SK-N-SH (cell line): ENCODE measurements around the gene TBX6. TPM values are rescaled to one million over a fixed set of nuclear protein-coding genes. Genes with fewer than 3 reads are reported as not detected.

Source experiments
- CTCF ChIA-PET: fragments of 300-600, 350-600 bp; formaldehyde crosslinking; extraction: SDS; loops from one replicate; lab custom pipeline; 2021; lab: Yijun Ruan, JAX
- POLR2A ChIA-PET: fragments of 350-600 bp; sonication (Branson Sonifier 250); formaldehyde crosslinking; extraction: SDS; loops from one replicate; lab custom pipeline; 2020; ENCODE audit warnings: antibody characterized with exemption, inconsistent platforms; lab: Yijun Ruan, JAX
- DNase-seq: peaks from one replicate; pipeline ENCODE4 v3.0.0; 2012
- H2AFZ ChIP-seq: fragments of 200-600 bp; sonication (generic); 2 replicates; pipeline ENCODE4 v1.8.1; 2016; ENCODE audit warnings: antibody characterized with exemption, mild to moderate bottlenecking, low read depth
- H3F3A ChIP-seq: fragments of 200-600 bp; sonication (generic); replicated peaks from 2 replicates; pipeline ENCODE3; 2016; ENCODE audit warnings: antibody characterized with exemption, mild to moderate bottlenecking; ENCODE audit not compliant: insufficient read depth
- H3K27ac ChIP-seq, 2 experiments: fragments of 200-500 bp in 1 of 2; fragments of 200-600 bp in 1 of 2; sonication (Bioruptor generic) in 1 of 2; sonication (generic), shearing (Covaris generic) in 1 of 2; 2 replicates each; pipeline versions ENCODE4 v1.5.1 to v1.6.1; 2014 to 2016; ENCODE audit warnings: low read depth in 2 of 2, inconsistent platforms in 1 of 2, low read length in 1 of 2, mild to moderate bottlenecking in 1 of 2, mixed read lengths in 1 of 2
- H3K27me3 ChIP-seq: fragments of 200-600 bp; sonication (generic), shearing (Covaris generic); 2 replicates; pipeline ENCODE4 v1.6.1; 2016; ENCODE audit warnings: mixed run types; ENCODE audit not compliant: insufficient read depth
- H3K36me3 ChIP-seq, 2 experiments: fragments of 200-500 bp in 1 of 2; fragments of 200-600 bp in 1 of 2; sonication (Bioruptor generic) in 1 of 2; sonication (generic) in 1 of 2; replicated peaks in 1 of 2; 2 replicates each; pipeline versions ENCODE3 to v1.5.1; 2014 to 2016; ENCODE audit warnings: low read length in 1 of 2, mild to moderate bottlenecking in 1 of 2; ENCODE audit not compliant: insufficient read depth in 2 of 2, control insufficient read depth in 1 of 2
- H3K4me1 ChIP-seq, 2 experiments: fragments of 200-500 bp in 1 of 2; fragments of 200-600 bp in 1 of 2; sonication (Bioruptor generic) in 1 of 2; sonication (generic), shearing (Covaris generic) in 1 of 2; 2 replicates each; pipeline versions ENCODE4 v1.5.1 to v1.6.1; 2014 to 2016; ENCODE audit warnings: low read depth in 1 of 2, low read length in 1 of 2, mixed run types in 1 of 2; ENCODE audit not compliant: insufficient read depth in 2 of 2, control insufficient read depth in 1 of 2
- H3K4me2 ChIP-seq: fragments of 200-600 bp; sonication (generic), shearing (Covaris generic); 2 replicates; pipeline ENCODE4 v1.6.1; 2017; ENCODE audit warnings: mixed run types
- H3K4me3 ChIP-seq, 2 experiments: fragments of 200-500 bp in 1 of 2; fragments of 200-600 bp in 1 of 2; sonication (Bioruptor generic) in 1 of 2; sonication (generic), shearing (Covaris generic) in 1 of 2; 2 replicates each; pipeline versions ENCODE4 v1.5.1 to v1.8.1; 2014 to 2016; ENCODE audit warnings: low read depth in 2 of 2, inconsistent platforms in 1 of 2, low read length in 1 of 2, mild to moderate bottlenecking in 1 of 2, mixed read lengths in 1 of 2, moderate library complexity in 1 of 2
- H3K79me2 ChIP-seq: fragments of 200-600 bp; sonication (generic); 2 replicates; pipeline ENCODE4 v1.8.1; 2017; ENCODE audit warnings: mild to moderate bottlenecking; ENCODE audit not compliant: insufficient read depth
- H3K9ac ChIP-seq: fragments of 200-600 bp; sonication (generic); 2 replicates; pipeline ENCODE4 v1.6.1; 2017; ENCODE audit warnings: mixed run types
- H3K9me2 ChIP-seq: fragments of 200-600 bp; sonication (generic); 2 replicates; pipeline ENCODE4 v1.6.1; 2017; ENCODE audit warnings: mixed run types
- H3K9me3 ChIP-seq: fragments of 200-600 bp; sonication (generic); 2 replicates; pipeline ENCODE4 v1.6.1; 2017; ENCODE audit warnings: mixed run types, mild to moderate bottlenecking, moderate library complexity
- H4K20me1 ChIP-seq: fragments of 200-600 bp; sonication (generic); 2 replicates; pipeline ENCODE4 v1.6.1; 2017; ENCODE audit warnings: mild to moderate bottlenecking, mixed run types; ENCODE audit not compliant: insufficient read depth
- CHD2 ChIP-seq: fragments of 150-350 bp; IDR thresholded peaks from 2 replicates; pipeline ENCODE4 v1.6.1; 2018; ENCODE audit warnings: low read length; ENCODE audit not compliant: partially characterized antibody
- CTCF ChIP-seq: fragments of 200-600 bp; sonication (generic); IDR thresholded peaks from 2 replicates; pipeline ENCODE4 v1.6.1; 2017; ENCODE audit warnings: antibody characterized with exemption, mild to moderate bottlenecking, moderate library complexity
- ELF1 ChIP-seq: IDR thresholded peaks from 2 replicates; pipeline ENCODE4 v1.4.0; 2012
- EZH2phosphoT487 ChIP-seq: fragments of 200-600 bp; sonication (generic); IDR thresholded peaks from 2 replicates; pipeline ENCODE4 v1.6.1; 2017; ENCODE audit warnings: low read depth, mixed run types, mild to moderate bottlenecking, antibody characterized with exemption, moderate library complexity, borderline replicate concordance
- FOXJ3 ChIP-seq: sonication (generic); formaldehyde crosslinking; IDR thresholded peaks from 2 replicates; pipeline ENCODE4 v1.5.1; 2020; ENCODE audit warnings: mild to moderate bottlenecking, missing genetic modification reagents
- FOXM1 ChIP-seq: IDR thresholded peaks from 2 replicates; pipeline ENCODE4 v1.4.0; 2012; ENCODE audit warnings: low read depth, mild to moderate bottlenecking
- GATA2 ChIP-seq: sonication (generic); formaldehyde crosslinking; IDR thresholded peaks from 2 replicates; pipeline ENCODE4 v1.5.0; 2020; ENCODE audit warnings: mild to moderate bottlenecking, missing genetic modification reagents
- IRF3 ChIP-seq: fragments of 150-350 bp; IDR thresholded peaks from 2 replicates; pipeline ENCODE4 v1.6.1; 2016; ENCODE audit warnings: mild to moderate bottlenecking, low read depth, low read length
- MAX ChIP-seq: IDR thresholded peaks from 2 replicates; pipeline ENCODE4 v1.4.0; 2012; ENCODE audit warnings: low read depth
- MEF2A ChIP-seq: IDR thresholded peaks from 2 replicates; pipeline ENCODE4 v1.4.0; 2012; ENCODE audit warnings: low read depth, borderline replicate concordance
- NRF1 ChIP-seq: IDR thresholded peaks from 2 replicates; pipeline ENCODE4 v1.6.1; 2012; ENCODE audit warnings: low read depth, mild to moderate bottlenecking, low read length
- POLR2AphosphoS5 ChIP-seq: IDR thresholded peaks from 2 replicates; pipeline ENCODE4 v1.6.1; 2012; ENCODE audit warnings: low read depth, low read length
- RAD21 ChIP-seq: IDR thresholded peaks from 2 replicates; pipeline ENCODE4 v1.6.1; 2012; ENCODE audit warnings: mild to moderate bottlenecking, low read length
- RCOR1 ChIP-seq: fragments of 150-350 bp; IDR thresholded peaks from 2 replicates; pipeline ENCODE4 v1.6.1; 2017; ENCODE audit warnings: antibody characterized with exemption, low read length
- REST ChIP-seq: IDR thresholded peaks from 2 replicates; pipeline ENCODE4 v1.6.1; 2012; ENCODE audit warnings: mild to moderate bottlenecking, low read depth, low read length, moderate library complexity
- RXRA ChIP-seq: IDR thresholded peaks from 2 replicates; pipeline ENCODE4 v1.4.0; 2012; ENCODE audit warnings: low read depth, mild to moderate bottlenecking, borderline replicate concordance
- SIN3A ChIP-seq: IDR thresholded peaks from 2 replicates; pipeline ENCODE4 v1.6.1; 2012; ENCODE audit warnings: low read depth, mild to moderate bottlenecking, low read length, moderate library complexity, borderline replicate concordance
- TAF1 ChIP-seq: IDR thresholded peaks from 2 replicates; pipeline ENCODE4 v1.6.1; 2012; ENCODE audit warnings: low read depth, mild to moderate bottlenecking, low read length, moderate library complexity, borderline replicate concordance
- TCF12 ChIP-seq: IDR thresholded peaks from 2 replicates; pipeline ENCODE4 v1.4.0; 2012
- USF1 ChIP-seq: IDR thresholded peaks from 2 replicates; pipeline ENCODE4 v1.4.0; 2012; ENCODE audit warnings: low read depth, borderline replicate concordance
- YY1 ChIP-seq: IDR thresholded peaks from 2 replicates; pipeline ENCODE4 v1.4.0; 2012; ENCODE audit warnings: low read depth, mild to moderate bottlenecking
- ZBTB33 ChIP-seq: IDR thresholded peaks from 2 replicates; pipeline ENCODE4 v1.4.0; 2012; ENCODE audit warnings: low read depth, borderline replicate concordance
- WGBS: methylation state at CpG from one replicate; pipeline ENCODE4 v1.1.6; 2017; ENCODE audit warnings: low lambda C conversion rate; 5-methylcytosine and 5-hydroxymethylcytosine counted together
- polyA plus RNA-seq, 3 experiments: library from polyadenylated mRNA; depleted of rRNA; stranded (reverse); fragments of >200 nt; gene quantifications; 2 replicates each; pipeline ENCODE4 v1.2.3, GENCODE V29; 2012

The TBX6 gene
- polyA plus RNA-seq, 1 of the 3 experiments (the other 2 are of a cell fraction), result 0.18 TPM

- Histone ChIP-seq H4K20me1 (peaks cover 46% of the 10 kb centered on the region), H3K9me3 (no peaks in the 10 kb centered on the region), H3K4me2 (peak within 1 kb of the TSS; percentile 89), H3K4me1 (peaks cover 5 to 18% of the 10 kb centered on the region in 2 experiments; a peak in 3 of 4 replicates), H3K36me3 (peaks cover 32 to 47% of the 10 kb centered on the region in 2 experiments), H3K79me2 (peaks cover 71% of the 10 kb centered on the region), H3K9ac (peak within 1 kb of the TSS; percentile 88), H3F3A (peaks cover 49% of the 10 kb centered on the region), H3K27me3 (no peaks in the 10 kb centered on the region), H3K9me2 (no peaks in the 10 kb centered on the region), H3K27ac (peak within 1 kb of the TSS; percentile 47 to 90), H2AFZ (no peak within 1 kb of the TSS), H3K4me3 (peak within 1 kb of the TSS; percentile 76 to 78)
- ChIA-PET POLR2A (interaction anchor here (0.6 to 2.7 kb wide), 6 partner anchors 10 to 258 kb away, joined by 3 to 15 read pairs (median 4); partner anchors contain the start of genes ALDOA and TBX6), CTCF (interaction anchor here (1.3 to 4.4 kb wide), 3 partner anchors 16 to 59 kb away, joined by 3 to 31 read pairs (median 4); partner anchors contain the start of gene TBX6)
- WGBS, result 6% methylated on average over 33 of the region's 67 CpGs
- peak; percentile 97 for DNase-seq
- no peak for TF ChIP-seq FOXJ3
- TF ChIP-seq RCOR1, result no peak
- no peak for TF ChIP-seq FOXM1
- TF ChIP-seq MAX, result peak; percentile 70
- peak; percentile 98 for TF ChIP-seq POLR2AphosphoS5
- TF ChIP-seq ELF1, result peak; percentile 88
- TF ChIP-seq MEF2A, result no peak
- no peak for TF ChIP-seq EZH2phosphoT487
- no peak for TF ChIP-seq CHD2
- peak; percentile 84 for TF ChIP-seq TAF1
- 0 out of 2 replicates have a peak, but pooled peaks have one; percentile 17 for TF ChIP-seq REST
- TF ChIP-seq IRF3, result no peak
- no peak for TF ChIP-seq RXRA
- no peak for TF ChIP-seq USF1
- no peak for TF ChIP-seq RAD21
- no peak for TF ChIP-seq ZBTB33
- TF ChIP-seq YY1, result peak; percentile 70
- TF ChIP-seq SIN3A, result peak; percentile 68; the same call in 1 of the 2 replicates
- no peak for TF ChIP-seq NRF1
- no peak for TF ChIP-seq GATA2 (CRISPR knock-in tag)
- TF ChIP-seq TCF12, result no peak
- no peak; the same call in 1 of the 2 replicates for TF ChIP-seq CTCF
Observed at GRCh38 chr16:30075503-30076275, 16.0 kb downstream of the TBX6 start, which contains the start of gene PPP4C. PPP4C (plus strand) TSS chr16:30075994; CDS start chr16:30076378, 384 bp downstream.
